C4-2B (cell line): ENCODE data around the gene TRIM60.
"Not testable (repeated sequence)": the region's sequence is repeated elsewhere in the genome, so short reads cannot be mapped to it uniquely, and the experiment has no call there.

Experiments
- H3K27ac ChIP-seq: fragments of 450-650 bp; 2 replicates; pipeline ENCODE4 v1.5.1; 2017
- ZFX ChIP-seq: fragments of 450-650 bp; IDR thresholded peaks from 2 replicates; pipeline ENCODE4 v1.6.1; 2017
- TF ChIP-seq, protein P1 (sequence below): fragments of 450-650 bp; conservative IDR thresholded peaks from 2 replicates; pipeline ENCODE4 v1.5.1; 2017; ENCODE audit warnings: mild to moderate bottlenecking

Gene TRIM60

GRCh38 chr4:165016971-165017370, 14.8 kb upstream of the TRIM60 start:
- no peak for TF ChIP-seq ZFX
- TF ChIP-seq, protein P1, sequence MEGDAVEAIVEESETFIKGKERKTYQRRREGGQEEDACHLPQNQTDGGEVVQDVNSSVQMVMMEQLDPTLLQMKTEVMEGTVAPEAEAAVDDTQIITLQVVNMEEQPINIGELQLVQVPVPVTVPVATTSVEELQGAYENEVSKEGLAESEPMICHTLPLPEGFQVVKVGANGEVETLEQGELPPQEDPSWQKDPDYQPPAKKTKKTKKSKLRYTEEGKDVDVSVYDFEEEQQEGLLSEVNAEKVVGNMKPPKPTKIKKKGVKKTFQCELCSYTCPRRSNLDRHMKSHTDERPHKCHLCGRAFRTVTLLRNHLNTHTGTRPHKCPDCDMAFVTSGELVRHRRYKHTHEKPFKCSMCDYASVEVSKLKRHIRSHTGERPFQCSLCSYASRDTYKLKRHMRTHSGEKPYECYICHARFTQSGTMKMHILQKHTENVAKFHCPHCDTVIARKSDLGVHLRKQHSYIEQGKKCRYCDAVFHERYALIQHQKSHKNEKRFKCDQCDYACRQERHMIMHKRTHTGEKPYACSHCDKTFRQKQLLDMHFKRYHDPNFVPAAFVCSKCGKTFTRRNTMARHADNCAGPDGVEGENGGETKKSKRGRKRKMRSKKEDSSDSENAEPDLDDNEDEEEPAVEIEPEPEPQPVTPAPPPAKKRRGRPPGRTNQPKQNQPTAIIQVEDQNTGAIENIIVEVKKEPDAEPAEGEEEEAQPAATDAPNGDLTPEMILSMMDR: peak; percentile 27
- no peak overlapping the region for H3K27ac ChIP-seq

GRCh38 chr4:165019995-165020394, 11.8 kb upstream of the TRIM60 start:
- not testable (repeated sequence) for H3K27ac ChIP-seq

DNA sequence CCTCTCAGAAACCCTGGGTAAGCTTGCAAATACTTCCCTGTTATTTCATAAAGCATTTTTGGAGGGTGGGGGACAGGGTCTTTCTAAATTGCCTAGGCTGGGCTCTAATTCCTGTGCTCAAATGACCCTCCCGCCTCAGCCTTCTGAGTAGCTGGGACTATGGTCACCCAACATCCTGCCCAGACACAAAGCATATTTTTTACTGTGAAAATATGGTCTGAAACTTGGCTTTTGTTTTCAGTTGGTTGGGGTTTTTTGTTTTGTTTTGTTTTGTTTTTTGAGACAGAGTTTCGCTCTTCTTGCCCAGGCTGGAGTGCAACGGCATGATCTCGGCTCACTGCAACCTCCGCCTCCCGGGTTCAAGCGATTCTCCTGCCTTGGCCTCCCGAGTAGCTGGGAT, 6.0 kb upstream of the TRIM60 start:
- not testable (repeated sequence) for H3K27ac ChIP-seq

- H3K27ac ChIP-seq: no peak overlapping the region
- TF ChIP-seq, protein P1: no peak
- TF ChIP-seq ZFX: no peak
These were observed 3.9 kb upstream of the TRIM60 start for GRCh38 chr4:165027762-165028402.

- H3K27ac ChIP-seq: no peak overlapping the region
- no peak for TF ChIP-seq ZFX
- TF ChIP-seq, protein P1: no peak
These were observed 16.4 kb downstream of the TRIM60 start for GRCh38 chr4:165048170-165048569.

GRCh38 chr4:165052627-165053026, 20.8 kb downstream of the TRIM60 start:
- H3K27ac ChIP-seq: no peak overlapping the region
- TF ChIP-seq, protein P1: no peak
- no peak for TF ChIP-seq ZFX

- no peak within 1 kb of the TSS for H3K27ac ChIP-seq
- no peak for TF ChIP-seq ZFX
- TF ChIP-seq, protein P1: no peak
These were observed 21.8 kb downstream of the TRIM60 start, which contains the start of gene TRIM75 for GRCh38 chr4:165053645-165054044. Gene TRIM75, plus strand, starts transcription at chr4:165053866. Its CDS starts 5,282 bp downstream, at chr4:165059148.

DNA sequence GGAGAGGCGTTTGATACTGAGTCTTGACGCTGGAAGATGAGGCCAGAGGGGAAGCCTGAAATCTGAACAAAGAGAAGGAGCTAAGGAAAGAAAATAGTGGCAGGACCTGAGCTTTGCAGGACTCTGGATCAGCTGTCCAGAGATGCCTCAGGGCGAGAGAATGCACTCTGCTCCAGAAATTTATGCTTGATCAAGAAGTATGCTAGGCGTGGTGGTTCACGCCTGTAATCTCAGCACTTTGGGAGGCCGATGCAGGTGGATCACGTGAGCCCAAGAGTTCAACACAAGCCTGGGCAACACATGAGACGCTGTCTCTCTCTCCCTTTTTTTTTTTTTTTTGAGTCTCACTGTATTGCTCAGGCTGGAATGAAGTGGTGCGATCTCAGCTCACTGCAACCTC, 23.8 kb downstream of the TRIM60 start:
- no peak overlapping the region for H3K27ac ChIP-seq
- TF ChIP-seq, protein P1: no peak
- no peak for TF ChIP-seq ZFX
